ENCODE results near the gene PCNX2.
"Not testable (repeated sequence)": the region's sequence is repeated elsewhere in the genome, so short reads cannot be mapped to it uniquely, and the experiment has no call there.

The PCNX2 gene

DNA sequence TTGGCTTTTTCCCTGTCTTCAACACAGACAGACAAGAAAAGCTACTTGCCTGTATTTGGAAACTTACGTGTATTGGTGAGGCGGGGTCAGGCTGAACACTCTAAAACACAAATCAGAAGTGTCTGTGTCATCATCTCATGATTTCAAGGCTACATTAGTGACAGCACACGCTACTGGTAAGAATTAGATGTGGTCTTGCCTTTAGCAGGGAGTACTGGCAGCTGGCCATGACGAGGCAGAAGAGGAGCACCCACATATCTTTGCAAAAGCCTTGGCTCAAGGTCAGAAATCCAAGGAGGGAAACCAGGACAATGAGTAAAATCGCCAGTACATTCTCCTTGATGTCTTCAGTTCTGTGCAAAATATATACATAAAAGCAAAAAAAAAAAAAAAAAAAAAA, 77.7 kb downstream of the PCNX2 start:
- no peak for DNase-seq

DNA sequence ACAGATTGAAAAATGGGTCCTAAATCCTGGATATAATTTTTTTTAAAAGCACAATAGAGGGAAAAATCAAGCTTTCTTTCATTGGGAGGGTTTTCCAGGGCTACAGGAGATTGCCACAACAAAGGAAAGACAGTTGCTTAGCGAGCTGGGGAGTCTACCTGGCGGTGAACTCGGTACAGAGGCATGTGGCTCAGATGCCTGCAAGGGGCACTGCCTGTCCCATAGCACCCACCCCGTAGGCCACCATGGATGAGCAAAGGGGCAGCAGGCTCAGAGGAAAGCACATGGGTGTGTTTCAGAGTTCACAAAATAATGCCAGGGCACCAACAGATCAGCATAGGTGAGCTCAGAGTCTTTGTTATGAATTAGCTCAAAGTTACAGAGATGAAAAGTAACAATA, 79.5 kb downstream of the PCNX2 start:
- DNase-seq: no peak

DNA sequence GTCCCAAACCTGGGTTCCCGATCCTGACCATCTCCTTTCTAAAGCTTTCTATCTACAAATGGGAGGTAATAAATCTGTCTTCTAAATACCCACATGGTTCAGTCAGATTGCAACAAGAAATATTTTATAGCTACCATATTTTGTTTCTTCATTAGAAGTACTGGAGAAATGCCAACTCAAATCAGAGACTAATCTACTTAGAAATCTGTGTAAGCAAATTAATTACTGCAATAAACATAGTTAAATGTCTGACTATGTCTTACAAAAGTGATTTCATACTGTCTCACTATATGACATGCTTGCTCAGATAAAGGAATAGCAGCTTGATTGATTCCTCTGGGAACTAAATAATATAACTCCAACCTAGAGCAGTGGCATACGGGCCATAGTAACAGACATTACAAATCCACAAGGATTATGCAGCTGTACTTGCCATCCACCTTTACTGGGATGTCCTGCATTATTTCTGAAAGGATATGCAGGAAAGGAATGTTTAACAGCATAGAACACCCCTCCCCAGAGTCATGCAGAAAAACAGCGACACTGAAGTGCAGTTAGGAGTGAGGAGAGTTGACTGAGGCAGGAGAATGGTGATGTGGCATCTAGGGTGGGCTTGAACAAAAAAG, 80.3 kb downstream of the PCNX2 start:
- DNase-seq: peak; percentile 21

DNA sequence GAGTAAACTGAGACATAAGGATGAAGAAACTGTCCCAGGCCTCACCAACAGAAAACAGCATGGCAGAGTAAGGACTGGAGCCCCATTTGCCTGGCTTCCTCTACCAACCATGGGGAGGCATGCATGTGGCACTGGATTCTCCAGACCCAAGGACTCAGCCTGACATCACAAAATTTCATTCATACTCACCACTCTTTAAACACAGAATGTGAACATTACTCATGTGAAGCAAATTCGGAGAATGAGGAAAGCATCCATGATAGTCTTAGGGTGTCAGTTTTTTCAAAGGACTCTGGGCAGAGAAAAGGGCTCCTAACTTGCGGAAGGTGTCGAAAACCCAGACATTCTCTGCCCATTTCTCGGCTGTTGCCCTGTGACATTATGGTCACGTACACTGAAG, 83.9 kb downstream of the PCNX2 start:
- no peak for DNase-seq

DNA sequence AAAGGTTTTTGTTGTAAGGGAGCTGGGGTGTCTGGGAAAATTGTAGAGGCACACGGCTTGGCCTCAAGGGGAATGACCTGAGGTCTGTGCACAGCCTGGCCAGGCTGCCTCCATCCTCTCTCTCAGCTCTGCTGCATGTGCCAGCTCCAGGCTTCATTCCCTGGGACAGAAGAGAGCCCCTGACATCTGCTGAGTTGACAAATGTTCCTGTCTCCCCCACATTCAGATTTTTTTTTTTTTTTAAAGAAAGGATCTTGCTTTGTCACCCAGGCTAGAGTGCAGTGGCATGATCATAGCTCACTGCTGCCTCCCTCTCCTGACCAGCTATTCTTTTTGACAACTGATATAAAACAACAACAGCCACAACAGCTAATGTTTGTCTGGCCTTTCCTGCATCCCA, 84.4 kb downstream of the PCNX2 start:
- DNase-seq: no peak

DNA sequence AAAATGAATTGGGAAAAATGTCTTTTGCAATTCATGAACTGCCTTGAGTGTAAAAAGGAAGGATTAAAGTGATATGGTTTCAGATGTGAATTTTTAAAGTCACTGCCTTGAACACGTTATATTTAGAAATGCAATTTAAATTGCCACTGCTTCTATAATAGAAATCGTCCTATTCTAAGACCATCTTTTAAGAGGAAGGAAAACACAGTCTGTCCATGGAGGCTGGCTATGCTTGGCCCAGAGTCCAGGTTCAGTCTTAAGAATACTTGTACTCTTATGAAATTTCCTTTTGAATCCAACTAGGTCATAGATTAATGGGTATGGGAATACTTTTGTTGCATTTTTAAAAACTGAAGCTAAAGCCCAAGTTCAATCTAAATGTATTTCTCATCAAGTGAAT, 86.0 kb downstream of the PCNX2 start:
- no peak for DNase-seq

DNA sequence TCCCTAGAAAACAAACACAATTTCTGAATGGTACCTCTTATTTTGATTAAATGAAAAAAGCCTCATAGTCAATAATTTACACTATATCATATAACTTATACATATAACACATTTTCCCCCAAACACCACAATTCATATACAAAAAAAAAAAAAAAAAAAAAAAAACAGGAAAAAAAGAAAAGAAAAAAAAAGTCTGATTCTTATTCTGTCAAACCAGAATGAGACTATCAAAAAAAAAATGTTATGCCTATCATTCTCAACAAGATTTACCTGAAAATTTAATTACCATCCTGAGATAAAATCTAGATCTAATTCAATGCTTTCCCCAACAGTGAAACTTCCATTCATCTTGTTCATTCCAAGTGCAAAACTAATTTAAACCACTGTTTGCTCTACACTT, 86.8 kb downstream of the PCNX2 start:
- no peak for DNase-seq

DNA sequence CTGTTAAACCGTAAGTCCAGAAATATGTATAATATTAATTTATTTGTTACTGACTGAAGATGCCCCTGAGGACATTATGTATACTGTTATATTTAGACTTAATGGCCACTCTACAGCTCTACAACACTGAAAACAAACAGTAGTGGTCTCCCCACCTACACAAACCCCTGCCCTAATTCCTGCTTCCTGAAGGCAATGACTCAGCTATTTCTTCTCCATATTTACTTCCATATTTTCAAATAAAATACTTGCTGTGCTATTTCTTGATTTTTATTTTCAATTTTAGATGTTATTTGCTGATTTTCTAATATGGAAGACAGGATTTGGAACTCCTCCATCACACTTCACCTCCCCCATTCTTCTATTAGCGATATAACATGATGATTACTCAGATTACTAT, 97.6 kb downstream of the PCNX2 start:
- no peak for DNase-seq

DNA sequence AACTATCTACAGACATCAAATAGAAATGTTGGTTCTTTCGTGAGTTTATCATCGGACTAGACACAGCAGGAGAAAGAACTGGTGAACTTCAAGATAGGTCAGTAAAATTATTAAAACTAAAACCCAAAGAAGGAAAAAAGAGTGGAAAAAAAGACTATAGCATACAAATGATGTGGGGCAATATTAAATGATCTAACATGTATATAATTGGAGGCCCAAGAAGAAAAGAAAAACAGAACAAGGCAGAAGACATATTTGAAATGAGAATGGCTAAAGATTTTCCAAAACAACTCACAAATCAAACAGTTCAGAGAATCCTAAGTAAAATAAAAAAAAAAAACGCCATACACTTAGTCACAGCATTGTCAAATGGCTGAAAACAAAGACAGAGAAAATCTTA, 101.8 kb downstream of the PCNX2 start:
- no peak for DNase-seq

DNA sequence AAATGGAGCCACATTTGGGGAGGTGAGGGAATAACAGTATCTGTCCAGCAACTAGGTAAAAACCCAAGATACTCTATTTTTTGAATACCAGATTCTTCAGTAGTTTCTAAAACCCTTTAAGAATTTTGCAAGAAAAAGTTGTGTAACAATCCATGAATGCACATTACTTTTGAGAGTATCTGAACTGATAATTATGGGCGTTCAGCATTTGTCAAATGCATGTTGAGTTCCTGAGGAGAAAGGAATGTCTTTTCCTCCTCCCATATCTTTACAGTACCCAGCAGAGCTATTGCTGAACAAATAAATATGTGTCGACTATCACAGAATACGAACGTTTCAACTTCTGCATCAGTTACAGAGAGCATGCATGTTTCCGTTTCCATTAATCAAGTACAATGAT, 104.5 kb downstream of the PCNX2 start:
- no peak for DNase-seq

DNA sequence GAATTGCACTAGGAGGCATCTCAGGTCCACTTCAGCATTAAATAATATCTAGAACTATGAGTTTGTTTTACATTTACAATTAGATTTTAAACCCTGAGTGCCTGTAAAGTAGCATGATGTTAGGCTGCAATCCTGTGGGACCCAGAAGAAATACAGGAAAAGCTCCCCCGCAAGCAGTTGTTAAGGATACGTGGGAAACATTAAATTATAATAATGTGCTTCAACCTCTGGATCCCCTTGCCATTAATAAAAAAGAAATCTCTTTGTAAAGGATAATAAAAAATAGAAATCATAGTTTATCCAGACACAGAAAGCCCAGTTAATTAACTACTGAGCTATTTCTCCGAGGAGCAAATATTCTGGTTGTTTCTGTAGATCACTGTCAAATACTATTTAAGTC, 106.0 kb downstream of the PCNX2 start:
- DNase-seq: no peak

DNA sequence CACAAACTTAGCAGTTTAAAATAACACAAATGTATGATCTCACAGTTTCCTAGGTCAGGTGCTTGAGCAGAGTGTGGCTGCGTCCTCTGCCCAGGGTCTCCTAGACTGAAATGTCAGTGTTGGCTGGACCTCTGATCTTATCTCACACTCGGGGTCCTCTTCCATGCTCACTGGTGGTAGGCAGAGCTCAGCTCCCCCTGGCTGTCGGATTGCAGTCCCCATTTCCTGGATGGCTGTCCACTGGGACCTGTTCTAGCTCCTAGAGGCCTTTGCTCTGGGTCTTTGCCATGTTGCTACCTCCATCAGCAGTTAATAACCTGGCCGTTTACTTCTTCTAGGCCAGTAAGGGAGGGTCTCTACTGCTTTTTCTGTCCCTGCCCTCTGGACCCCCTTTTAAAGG, 107.5 kb downstream of the PCNX2 start:
- DNase-seq: no peak

DNA sequence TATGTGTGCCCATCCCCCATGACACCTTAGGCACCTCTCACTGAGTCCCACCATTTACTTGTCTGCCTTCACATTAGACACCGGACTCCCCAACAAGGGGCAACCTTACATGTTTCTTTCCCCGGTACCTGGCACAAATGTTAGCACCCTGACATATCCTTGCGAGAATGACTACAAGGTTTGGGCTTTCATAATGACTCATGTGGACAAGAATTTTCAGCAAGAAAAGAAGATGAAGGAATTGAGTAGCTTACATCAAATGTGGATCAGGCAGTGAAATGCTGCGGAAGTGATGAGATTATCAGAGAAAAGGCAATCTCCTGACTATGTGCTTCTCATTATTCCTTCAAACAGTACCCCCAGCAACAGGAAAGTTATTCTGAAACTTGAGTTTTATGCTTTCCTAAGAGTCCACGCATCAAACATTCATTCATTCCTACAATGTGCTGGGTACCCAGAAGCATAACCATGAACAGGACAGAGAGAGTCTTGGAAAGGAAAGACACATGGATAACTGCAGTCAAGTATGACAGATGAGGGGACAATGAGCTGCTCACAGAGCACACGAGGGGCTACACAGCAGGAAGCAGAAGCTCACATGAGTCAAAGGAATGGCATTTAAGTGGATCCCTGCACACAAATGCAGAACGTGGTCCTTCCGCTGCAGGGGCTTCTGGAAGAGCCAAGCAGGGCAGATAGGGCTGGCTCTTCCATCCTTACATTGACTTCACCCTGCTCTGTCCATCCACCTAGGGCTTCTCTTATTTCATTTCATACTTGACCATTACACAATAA, 112.1 kb downstream of the PCNX2 start:
- DNase-seq: peak; percentile 37

DNA sequence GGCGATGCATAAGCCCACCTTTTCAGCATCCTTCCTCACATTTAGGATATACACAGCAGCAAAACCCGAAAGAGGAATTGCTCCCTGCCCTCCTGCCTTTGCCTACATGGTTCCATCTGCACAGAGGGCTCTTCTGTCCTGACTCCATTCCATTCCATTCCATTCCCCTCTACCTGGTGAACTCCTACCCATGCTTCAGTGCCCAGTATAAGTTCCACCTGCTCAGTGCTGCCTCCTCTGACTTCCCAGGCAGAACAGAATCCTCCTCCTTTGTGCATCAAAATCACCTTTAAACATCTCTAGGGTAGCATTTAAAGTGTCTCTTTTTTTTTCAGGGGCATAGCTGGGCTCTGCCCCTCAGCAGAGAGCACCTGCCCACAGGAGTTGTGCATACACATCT, 112.9 kb downstream of the PCNX2 start:
- DNase-seq: no peak

DNA sequence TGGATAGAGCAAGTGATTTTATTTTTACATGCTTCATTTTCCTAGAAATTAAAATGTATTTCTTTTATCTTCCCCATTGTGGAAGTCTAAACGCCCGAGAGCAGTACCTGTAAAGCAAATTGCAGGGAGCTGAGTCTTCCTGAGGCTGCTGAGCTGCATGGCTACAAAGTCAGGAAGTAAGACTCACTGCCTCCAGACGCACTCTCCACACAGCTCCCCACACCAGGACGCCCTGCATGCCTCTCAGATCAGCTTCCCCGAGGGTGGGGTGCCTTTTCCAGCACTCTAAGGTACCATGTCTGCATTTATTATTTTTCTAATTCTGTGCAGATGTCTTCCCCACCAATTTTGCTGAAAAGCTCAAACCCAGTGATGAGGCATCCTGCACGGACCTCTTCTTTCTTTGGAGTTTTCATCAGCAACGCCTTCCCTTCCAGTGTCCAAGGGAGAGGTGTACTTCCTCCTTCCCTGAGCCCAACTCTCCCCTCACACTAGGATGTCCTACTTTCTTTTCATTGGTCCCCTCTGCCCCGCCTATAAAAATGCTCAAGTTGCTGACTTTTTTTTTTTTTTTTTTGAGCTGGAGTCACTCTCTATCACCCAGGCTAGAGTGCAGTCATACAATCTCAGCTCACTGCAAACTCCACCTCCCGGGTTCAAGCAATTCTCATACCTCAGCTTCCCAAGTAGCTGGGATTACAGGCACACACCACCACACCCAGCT, 114.7 kb downstream of the PCNX2 start:
- DNase-seq: no peak

DNA sequence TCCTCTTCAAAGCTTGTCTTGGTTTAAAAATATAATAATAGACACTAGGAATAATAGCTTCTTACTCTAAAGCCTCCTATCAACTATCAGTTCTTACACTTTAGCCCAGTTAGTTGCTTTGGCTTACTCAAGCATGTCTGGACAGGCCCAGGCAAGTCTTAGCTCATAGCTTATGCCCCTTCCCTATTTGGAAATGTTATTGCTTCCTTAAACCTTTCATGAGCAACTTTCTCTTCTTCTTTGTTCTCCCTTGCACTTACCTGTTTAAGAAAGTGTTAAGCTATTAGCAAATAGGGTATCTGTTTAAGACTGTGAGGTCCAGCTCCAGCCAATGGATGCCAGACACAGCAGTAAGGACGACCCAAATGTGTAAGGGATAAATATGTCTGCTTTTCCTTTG, 115.9 kb downstream of the PCNX2 start:
- not testable (repeated sequence) for DNase-seq

DNA sequence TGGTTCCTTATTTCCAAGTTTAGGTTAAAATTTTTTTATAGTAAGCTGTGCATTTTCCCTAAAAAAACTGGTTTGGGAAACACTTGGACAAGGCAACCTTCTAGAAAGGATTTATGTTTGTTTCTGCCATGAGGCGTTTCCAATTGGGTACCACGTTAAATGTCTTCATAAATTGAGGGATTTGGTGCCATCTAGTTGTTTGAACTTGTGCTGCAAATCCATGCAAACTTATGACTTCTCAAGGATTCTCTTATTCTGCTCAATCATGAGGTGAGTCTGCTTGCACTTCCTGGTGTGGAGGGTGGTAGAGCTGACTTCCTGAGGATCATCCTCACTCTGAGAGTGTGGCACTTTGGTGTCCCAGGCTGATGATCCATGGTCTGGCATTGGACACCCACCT, 123.3 kb downstream of the PCNX2 start:
- peak; percentile 14 for DNase-seq

DNA sequence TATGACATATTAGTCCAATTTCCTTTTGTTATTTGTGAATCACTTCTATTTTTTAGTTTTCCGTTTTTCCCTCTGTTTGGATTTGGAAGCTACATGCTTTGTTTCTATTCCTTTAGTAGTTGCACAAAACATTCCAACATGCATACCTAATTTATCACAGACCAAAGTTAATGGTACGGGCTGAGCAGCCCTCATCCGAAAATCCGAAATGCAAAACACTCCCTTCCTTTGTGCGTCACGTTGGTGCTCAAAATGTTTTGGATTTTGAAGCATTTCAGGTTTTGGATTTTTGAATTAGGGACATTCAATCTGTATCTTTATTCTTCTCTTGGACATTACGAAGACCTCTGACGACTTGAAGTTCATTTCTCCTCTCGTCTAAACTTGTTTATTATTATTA, 124.8 kb downstream of the PCNX2 start:
- no peak for DNase-seq

DNA sequence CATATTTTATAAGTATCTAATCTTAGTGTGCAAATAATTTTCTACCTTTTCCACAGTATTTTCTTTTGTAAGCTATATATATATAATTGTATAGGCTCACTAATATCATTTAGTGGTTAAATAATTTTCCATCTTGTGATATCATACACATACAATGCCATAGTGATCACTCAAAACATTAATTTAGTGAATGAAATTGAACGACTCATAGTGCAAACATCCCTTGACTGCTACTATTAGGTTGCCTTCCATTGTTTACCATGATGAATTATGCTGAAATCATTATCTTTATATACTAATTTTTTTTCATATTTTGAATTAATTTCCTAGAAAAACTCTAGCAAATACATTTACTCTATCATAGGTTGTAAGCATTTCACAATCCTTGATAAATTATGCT, 127.1 kb downstream of the PCNX2 start:
- no peak for DNase-seq

DNA sequence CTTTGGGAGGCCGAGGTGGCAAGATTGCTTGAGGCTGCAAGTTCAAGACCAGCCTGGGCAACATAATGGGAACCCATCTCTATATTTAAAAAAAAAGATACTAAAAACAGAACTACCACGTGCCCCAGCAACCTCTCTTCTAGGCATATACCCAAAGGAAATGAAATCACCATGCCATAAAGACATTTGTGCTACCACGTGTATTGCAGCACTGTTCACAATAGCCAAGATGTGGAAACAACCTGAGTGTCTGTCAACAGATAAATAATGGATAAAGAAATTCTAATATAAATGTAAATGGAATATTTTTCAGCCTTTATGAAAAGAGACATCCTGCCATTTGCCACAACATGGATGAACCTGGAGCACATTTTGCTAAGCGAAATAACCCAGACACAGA, 128.6 kb downstream of the PCNX2 start:
- no peak for DNase-seq

DNA sequence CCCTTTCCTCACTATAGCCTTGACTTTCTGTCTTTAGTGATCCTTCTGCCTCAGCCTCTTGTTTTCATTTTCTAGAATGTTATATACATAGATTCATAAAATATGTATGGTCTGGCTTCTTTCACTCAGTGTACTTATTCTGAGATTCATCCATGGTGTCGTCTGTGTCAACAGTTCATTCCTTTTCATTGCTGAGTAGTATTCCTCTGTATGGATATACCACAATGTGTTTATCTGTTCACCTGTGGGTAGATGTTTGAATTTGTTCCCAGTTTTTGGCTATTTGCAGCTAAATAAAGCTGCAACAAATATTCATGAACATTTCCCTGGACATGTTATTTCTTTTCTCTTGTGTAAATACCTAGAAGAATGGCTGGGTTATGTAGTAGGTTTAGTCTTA, 131.8 kb downstream of the PCNX2 start:
- no peak for DNase-seq

DNA sequence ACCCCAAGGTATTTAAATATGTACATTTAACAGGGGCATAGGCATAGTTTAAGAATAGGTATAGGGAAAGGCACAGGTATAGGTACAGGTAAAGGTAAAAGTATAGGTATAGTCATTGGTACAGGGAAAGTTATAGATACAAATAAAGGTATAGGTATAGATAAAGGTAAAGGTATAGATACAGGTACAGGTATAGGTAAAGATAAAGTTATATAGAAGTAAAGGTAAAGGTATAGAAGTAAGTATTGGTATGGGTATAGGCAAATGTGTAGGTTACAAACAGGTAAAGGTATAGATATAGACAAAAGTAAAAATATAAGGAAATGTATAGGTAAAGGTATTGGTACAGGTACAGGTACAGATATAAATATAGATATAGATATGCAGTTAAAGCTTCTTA, 137.2 kb downstream of the PCNX2 start:
- DNase-seq: no peak

DNA sequence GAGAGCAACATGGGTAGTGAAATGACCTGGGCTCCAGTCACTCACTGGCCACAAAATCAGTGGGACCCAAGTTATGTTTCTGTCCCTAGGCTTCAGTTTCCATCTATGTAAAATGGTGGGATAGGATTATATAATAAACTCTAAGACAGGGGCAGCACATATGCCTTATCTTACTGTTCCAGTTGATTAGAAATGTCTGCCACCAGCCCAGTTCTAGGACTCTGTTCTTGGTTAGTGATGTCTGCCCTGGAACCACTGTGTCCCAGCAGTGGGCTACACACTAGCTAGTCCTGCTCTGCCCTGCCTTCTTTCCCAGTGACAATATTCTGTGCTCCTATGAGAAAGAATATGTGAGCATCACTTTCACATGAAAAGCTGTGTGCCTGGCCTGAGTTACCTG, 138.3 kb downstream of the PCNX2 start:
- DNase-seq: no peak

DNA sequence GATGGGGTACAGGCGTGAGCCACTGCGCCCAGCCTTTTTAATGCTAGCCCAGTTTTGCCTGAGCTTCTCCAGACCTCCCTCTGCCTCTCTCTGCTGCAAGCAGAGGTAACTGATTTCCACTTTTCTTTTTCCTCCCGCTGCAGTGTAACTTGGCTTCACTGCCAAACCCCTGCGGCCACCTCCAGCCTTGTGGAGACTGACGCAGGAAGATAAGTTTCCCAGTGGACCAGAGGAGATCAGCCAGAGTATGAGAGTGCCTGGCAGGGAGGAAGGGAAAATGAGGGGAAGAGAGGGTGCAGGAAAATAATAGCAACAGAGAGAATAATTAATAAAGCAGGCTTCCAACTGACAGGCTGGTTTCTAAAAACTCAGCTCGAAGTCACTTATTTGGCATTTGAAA, 143.7 kb downstream of the PCNX2 start:
- DNase-seq: no peak

Measured in eye (tissue), 1 donor.